Regular cardiac myocyte (primary cell): ENCODE data around the gene C3orf20. TPM values are rescaled to one million over a fixed set of nuclear protein-coding genes. Genes with fewer than 3 reads are reported as not detected.

Experiments
- total RNA-seq: library from RNA; depleted of rRNA; stranded (reverse); fragments of >200 nt; gene quantifications from 2 replicates; pipeline ENCODE4 v1.2.3, GENCODE V29; 2014

The C3orf20 gene
- total RNA-seq: under 0.01 TPM in 1 of 2 replicates, not detected in the other

GRCh38 chr3:14674841-14675240 is at the start of gene C3orf20:
Gene C3orf20 (plus strand): TSS chr3:14675141. CDS start chr3:14682714, 7,573 bp downstream.

GRCh38 chr3:14651440-14652251 is 23.3 kb upstream of the C3orf20 start, which contains the start of gene CCDC174:
Gene CCDC174 (plus strand): TSS chr3:14651762. CDS start chr3:14651837, 75 bp downstream.

GRCh38 chr3:14818804-14819500 is 144.0 kb downstream of the C3orf20 start, which contains the start of gene FGD5:
Gene FGD5 (plus strand): TSS chr3:14818962. CDS start chr3:14819072, 110 bp downstream.

Other genes with a start within 250 kb of the C3orf20 start
- gene GRIP2, start 134.8 kb upstream of the C3orf20 start, total RNA-seq: 0.19 and 1.1 TPM in 2 replicates
- 6.9 and 9.3 TPM in 2 replicates for gene CCDC174, start 23.4 kb upstream of the C3orf20 start, total RNA-seq
- 0.58 and 0.85 TPM in 2 replicates for gene FGD5, start 143.8 kb downstream of the C3orf20 start, total RNA-seq